MM.1S (cell line): ENCODE results near the gene TRAP1.

Experiments
- CTCF ChIP-seq: fragments of 300-600 bp; sonication (generic); IDR thresholded peaks from 2 replicates; pipeline ENCODE4 v1.5.1; 2016; ENCODE audit warnings: antibody characterized with exemption, low read length, mixed read lengths
- EZH2phosphoT487 ChIP-seq: fragments of 300-600 bp; sonication (generic); IDR thresholded peaks from 2 replicates; pipeline ENCODE4 v1.6.1; 2018; ENCODE audit warnings: antibody characterized with exemption, low read length

GRCh38 chr16:3752984-3753383, 35.7 kb upstream of the TRAP1 start:
- TF ChIP-seq CTCF, result no peak
- no peak for TF ChIP-seq EZH2phosphoT487
